Left ventricle myocardium superior (tissue), 1 donor: ENCODE results near the gene SST. TPM values are rescaled to one million over a fixed set of nuclear protein-coding genes. Genes with fewer than 3 reads are reported as not detected.
A peak's percentile ranks its signal among the peaks of the same experiment; 100 is the strongest.

Source experiments
- ATAC-seq: fragments of 200-7000 bp; cut with Tn5 transposase; one replicate; pipeline ENCODE4 v1.9.1; 2020; ENCODE audit warnings: mild to moderate bottlenecking, moderate library complexity
- DNase-seq: peaks from one replicate; pipeline ENCODE4 v3.0.0-alpha.2; 2020
- intact Hi-C: fragments of 100-400 bp; cut with micrococcal nuclease; formaldehyde crosslinking; loops from one replicate; pipeline ENCODE4 v1.11.0; 2022
- total RNA-seq: library from RNA; stranded (reverse); fragmentation: NEBNext Ultra II Directional; extraction: Animal tissue kit (Norgen Biotek cat#: 25700); gene quantifications from one replicate; pipeline ENCODE4 v1.2.1, GENCODE V29; 2021
- donor health status: DM: no; HTN: yes; CAD: no; lungs with severe emphysema.

Gene SST
- total RNA-seq, 1 donor from 2014 or later: not detected

- DNase-seq: no peak
- intact Hi-C loops: no loop called here
- ATAC-seq: no peak
Observed at GRCh38 chr3:187642861-187643260, 27.3 kb downstream of the SST start.

DNA sequence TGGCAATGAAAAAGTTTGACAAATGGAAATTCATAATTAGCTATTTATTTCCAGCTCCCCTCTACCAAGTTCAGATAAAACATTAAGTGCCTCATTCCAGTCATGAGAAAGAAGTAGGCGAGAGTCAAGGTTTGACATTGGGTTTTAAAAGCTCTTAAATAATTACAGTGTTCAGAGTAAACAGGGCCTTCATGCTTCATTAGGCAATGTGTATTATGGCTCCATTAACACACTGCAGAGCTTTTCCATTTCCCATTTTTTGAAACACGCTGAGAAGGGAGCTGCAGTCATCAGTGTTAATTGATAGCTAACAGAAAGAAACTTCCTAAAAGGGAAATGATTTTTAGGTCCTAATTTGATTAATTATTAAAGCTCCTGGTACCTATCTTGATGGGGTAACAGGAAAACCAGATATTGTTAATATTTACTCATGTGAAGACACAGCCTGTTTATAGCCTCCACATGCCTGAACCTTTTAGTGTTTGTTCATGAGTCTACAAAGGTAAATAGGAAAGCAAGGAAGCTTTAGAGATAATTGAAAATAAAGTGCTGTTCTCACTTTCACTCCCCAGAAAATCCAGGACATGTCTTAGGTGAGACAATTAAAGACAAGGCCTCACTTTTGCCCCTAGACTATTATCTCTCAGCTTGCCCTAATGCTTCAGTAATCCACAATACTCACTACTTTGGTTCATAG is 28.7 kb downstream of the SST start:
- ATAC-seq (no peak), DNase-seq (no peak)
- intact Hi-C loops: no loop called here

- ATAC-seq: no peak
- DNase-seq: no peak
- intact Hi-C loops: no loop called here
Observed at GRCh38 chr3:187640569-187641059, 29.6 kb downstream of the SST start.

GRCh38 chr3:187639927-187640568 is 30.1 kb downstream of the SST start:
- ATAC-seq: peak; percentile 61

GRCh38 chr3:187636528-187636927 is 33.7 kb downstream of the SST start:
- DNase-seq (no peak), ATAC-seq (no peak)

More at GRCh38 chr3:187639927-187640568, 30.1 kb downstream of the SST start:
- DNase-seq: no peak
- intact Hi-C loops: no loop called here

GRCh38 chr3:187630404-187630803 is 39.8 kb downstream of the SST start:
- intact Hi-C loops: no loop called here
- no peak for ATAC-seq
- DNase-seq: no peak

More at GRCh38 chr3:187636528-187636927, 33.7 kb downstream of the SST start:
- intact Hi-C loops: no loop called here

GRCh38 chr3:187629711-187630110 is 40.5 kb downstream of the SST start:
- ATAC-seq (no peak), DNase-seq (no peak)
- intact Hi-C loops: no loop called here

- intact Hi-C loops: no loop called here
- no peak for DNase-seq
- ATAC-seq: no peak
Observed at GRCh38 chr3:187628169-187628568, 42.0 kb downstream of the SST start.

DNA sequence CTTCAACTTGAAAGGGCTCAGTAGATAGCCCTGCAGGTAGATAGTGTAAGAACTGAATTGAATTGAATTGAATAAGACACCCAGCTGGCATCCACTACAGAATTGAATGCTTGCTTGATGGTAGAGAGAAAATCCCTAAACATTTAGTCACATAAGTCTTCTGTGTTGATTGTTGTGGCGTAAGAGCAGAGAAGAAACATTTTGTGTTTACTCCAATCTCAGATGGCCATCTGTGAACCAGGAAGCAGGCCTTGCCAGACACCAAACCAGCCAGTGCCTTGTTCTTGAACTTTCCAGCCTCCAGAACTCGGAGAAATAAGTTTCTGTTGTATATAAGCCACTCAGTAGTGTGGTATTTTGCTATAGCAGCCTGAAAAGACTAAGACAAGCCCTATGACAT is 43.6 kb downstream of the SST start:
- ATAC-seq: no peak
- intact Hi-C loops: no loop called here

DNA sequence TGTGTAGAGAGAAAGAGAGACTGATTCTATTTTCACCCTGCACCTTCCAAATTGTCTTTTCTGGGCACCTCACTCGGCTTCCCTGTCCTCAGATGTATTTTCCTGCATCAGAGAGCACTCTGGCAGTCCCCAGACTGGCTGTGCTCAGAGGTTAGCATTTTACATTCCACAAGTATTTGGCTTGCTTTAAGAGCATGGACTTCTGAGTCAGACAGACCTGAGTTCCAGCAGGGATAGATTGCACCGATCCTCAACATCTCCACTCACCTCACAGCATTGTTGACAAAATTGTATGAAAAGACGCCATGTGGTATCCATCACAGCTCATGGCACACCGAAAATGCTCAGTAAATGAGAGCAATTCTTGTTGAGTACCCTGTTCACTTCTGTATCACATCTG is 45.6 kb downstream of the SST start:
- ATAC-seq: no peak
- intact Hi-C loops: no loop called here
- DNase-seq: no peak

More for the DNA sequence above, 43.6 kb downstream of the SST start:
- no peak for DNase-seq

GRCh38 chr3:187623285-187623814 is 46.8 kb downstream of the SST start:
- intact Hi-C loops: no loop called here
- no peak for ATAC-seq
- no peak for DNase-seq

DNA sequence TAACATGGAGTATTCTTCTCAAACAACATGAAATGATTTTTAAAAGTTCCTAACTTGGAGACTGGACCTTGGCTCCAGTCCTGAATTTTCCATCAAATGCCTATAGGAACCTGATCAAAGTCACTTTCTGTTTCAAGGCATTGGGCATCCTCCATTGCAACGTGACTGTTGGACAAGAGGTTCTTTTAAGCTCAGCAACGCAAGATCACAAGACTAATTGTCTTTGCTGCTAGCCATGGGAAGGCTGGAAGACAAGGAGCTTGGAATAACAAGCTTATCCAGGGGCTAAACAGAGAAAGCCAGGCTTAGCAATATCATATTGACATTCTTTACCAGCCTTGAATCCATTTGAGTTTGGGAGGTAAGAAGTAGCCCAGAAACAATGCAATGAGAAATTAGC is 48.3 kb downstream of the SST start:
- ATAC-seq (no peak), DNase-seq (no peak)
- intact Hi-C loops: no loop called here

DNA sequence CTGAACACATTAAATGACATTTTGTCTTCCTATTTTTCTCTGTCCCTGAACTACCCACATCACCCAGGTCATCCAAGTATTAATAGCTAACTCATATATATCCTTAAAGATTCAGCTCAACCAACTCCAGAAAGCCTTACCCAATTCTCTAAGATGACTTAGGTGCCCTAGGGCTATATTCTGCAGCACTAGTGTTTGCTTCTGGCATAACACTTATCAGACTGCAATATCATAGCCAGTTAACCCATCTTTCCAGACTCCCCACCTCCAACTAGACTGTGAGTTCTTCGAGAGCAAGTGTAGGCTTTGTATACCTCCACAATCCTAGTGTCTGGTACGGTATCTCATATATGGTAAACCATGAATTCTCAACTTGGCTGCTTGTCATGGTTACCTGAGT is 50.7 kb downstream of the SST start:
- intact Hi-C loops: no loop called here
- no peak for ATAC-seq
- no peak for DNase-seq

Other genes starting within 250 kb of the SST start
- gene RTP2, start 32.2 kb upstream of the SST start, total RNA-seq: not detected
- 104 TPM for gene BCL6, start 75.1 kb upstream of the SST start, total RNA-seq